COLO829 (cell line): ENCODE data around the gene CCN5.
"Not testable (repeated sequence)": the region's sequence is repeated elsewhere in the genome, so short reads cannot be mapped to it uniquely, and the experiment has no call there.

Experiments
- DNase-seq: peaks from one replicate; pipeline ENCODE4 v3.0.0; 2012; ENCODE audit warnings: low spot score

CCN5 gene, protein sequence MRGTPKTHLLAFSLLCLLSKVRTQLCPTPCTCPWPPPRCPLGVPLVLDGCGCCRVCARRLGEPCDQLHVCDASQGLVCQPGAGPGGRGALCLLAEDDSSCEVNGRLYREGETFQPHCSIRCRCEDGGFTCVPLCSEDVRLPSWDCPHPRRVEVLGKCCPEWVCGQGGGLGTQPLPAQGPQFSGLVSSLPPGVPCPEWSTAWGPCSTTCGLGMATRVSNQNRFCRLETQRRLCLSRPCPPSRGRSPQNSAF

GRCh38 chr20:44714701-44715498, at the start of gene CCN5:
CCN5 (plus strand) TSS chr20:44715369; CDS start chr20:44715391, 22 bp downstream.
- DNase-seq, result peak; percentile 81

- DNase-seq, result no peak
Measured at GRCh38 chr20:44666066-44666465, 49.1 kb upstream of the CCN5 start.

GRCh38 chr20:44670851-44671250, 44.3 kb upstream of the CCN5 start:
- not testable (repeated sequence) for DNase-seq

GRCh38 chr20:44671541-44671940, 43.6 kb upstream of the CCN5 start:
- not testable (repeated sequence) for DNase-seq

DNA sequence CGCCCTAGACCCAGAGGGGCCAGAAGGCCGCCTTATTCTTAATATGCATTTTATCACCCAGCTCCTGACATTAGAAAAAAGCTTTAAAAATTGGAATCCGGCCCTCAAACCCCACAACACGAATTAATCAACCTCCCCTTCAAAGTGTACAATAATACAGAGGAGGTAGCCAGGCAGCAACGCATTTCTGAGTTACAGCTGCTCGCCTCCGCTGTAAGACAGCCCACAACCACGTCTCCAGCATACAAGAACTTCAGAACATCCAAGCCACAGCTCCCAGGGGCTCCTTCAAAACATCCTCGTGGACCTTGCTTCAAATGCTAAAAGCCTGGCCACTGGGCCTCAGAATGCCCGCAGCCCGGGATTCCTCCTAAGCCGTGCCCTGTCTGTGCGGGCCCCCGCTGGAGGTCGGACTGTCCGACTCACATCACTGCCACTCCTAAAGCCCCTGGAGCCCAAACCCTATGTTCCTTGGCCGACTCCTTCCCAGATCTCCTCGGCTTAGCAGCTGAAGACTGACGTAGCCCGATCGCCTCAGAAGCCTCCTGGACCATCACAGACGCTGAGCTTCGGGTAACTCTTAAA, 42.8 kb upstream of the CCN5 start:
- DNase-seq, result not testable (repeated sequence)

DNA sequence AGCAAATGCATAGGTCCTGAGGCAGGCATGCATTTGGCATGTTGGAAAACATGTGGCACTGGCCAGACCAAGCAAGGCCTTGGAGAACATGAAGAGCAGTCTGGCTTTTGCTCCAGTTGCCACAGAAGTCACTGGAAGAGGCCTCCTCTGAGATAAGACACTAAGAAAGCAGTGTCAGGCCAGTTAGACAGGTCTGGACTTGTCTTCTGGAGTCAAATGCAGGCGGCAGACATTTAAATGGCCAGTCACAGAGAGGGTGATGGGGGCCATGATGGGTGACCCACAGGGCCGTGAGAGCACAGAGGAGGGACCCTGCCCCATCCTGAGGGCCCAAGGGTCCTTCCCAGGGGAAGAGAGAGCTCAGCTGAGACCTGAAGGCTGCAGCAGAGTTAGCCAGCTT, 36.9 kb upstream of the CCN5 start:
- no peak for DNase-seq

DNA sequence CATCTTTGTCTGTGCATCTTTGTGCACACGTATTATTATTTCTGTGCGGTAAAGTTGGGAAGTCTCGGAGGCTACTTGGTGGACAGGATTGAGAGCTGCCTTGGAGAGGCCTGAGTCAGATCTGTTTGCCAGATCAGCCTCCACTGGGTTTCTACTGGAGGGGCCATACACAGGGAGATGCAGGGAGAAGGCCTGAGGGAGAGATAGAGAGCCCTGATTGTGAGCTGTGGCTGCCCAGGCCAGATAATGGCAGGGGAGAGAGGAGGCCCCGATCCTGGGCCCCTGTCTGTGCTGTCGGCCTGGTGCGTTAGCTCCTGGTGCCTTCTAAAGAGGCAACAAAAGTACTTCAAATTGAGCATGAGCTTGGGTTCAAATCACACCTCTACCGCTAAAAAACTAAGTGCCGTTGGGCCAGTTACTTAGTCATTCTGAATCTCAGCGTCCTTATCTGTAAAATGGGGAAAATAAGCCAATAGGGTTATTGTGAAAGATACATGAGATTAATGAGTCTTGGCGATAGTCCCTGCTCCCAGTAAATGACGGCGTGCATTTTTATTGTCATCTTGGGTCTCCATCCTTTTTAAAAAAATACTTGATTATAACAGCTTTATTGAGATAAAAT, 36.1 kb upstream of the CCN5 start:
- no peak for DNase-seq

DNA sequence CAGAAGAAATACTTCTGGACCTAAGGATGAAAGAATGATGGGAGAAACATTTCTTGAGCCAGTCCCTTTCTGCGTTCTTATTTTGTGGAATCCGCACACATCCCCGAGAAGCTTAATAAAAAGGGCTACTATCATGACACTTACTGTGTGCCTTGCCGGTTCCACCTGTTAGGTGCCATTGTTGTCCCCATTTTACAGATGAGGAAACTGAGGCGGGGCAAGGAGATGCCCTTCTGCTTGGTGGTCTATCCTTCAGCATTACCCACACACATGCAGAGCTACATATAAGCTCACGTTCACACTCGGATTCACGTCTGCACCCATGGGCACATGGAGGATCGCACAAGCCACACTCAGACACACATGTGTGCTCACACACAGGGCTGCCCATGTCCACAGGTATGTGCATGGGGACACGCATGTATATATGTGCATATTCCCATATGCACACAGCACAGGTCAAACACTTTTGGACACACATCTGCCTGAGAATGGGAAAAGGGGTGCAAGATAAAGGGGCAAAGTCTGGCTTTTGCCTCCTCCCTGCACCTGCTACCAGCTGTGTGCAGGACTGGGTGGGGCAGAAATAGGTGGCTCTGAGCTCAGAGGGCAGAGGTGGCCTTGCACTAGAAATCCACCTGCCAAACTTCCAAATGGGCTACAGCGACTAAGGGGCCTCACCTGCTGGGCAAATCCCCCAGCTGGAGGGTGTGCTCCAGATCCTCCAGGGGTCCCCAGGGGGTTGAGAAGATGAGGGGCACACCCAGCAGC, 33.2 kb upstream of the CCN5 start:
- DNase-seq, result no peak

DNA sequence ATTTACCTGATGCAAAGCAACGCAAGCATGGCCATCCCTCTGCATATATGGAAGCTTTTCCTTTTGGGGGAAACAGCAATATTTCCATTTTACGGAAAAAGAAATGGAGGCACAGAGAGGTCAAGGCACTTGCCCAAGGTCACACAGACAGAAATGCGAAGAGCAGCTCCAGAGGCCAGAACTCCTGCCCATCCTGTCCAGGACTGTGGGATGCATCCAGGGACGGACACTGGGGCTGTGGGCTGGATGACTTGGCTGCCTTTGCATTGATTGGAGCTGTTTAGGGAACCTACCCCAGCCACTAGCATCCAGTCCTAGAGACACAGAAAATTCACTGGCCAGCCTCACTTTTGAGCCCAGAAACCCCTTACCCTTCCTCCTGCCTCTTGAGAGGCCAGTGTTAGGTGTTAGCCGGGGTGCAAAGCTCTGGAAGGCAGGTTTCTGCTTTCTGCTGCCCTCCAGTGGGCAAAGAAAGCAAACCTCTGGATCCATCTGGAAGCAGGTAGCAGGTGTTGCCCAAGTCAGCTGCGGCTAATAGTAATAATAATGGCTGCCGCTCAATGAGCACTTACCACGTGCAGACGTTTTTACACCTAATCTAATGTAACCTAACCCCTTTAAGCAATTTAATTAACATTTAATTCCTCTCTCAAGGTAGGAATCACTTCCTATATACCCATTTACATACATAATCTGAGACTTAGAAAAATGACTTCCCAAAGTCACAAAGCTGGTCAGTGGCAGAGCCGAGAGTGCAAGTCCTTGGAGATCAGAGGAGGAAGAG, 31.7 kb upstream of the CCN5 start:
- peak; percentile 79 for DNase-seq

GRCh38 chr20:44684047-44684967, 30.9 kb upstream of the CCN5 start:
- DNase-seq, result no peak

DNA sequence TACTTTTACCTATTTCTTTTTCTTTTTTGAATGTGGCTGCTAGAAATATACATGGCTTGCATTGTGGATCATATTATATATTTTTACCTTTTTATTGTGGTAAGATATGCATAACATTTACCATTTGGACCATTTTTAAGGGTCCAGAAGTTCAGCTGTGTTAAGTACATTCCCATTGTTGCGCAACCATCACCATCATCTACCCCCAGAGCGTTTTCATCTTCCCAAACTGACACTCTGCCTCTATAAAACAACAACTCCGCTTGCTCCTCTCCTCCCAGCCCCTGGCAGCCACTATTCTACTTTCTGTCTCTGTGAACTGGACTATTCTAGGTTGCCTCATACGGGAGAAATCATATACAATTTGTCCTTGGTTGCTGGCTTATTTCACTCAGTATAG, 28.2 kb upstream of the CCN5 start:
- no peak for DNase-seq

GRCh38 chr20:44688053-44688625, 27.0 kb upstream of the CCN5 start:
- DNase-seq, result peak; percentile 70

DNA sequence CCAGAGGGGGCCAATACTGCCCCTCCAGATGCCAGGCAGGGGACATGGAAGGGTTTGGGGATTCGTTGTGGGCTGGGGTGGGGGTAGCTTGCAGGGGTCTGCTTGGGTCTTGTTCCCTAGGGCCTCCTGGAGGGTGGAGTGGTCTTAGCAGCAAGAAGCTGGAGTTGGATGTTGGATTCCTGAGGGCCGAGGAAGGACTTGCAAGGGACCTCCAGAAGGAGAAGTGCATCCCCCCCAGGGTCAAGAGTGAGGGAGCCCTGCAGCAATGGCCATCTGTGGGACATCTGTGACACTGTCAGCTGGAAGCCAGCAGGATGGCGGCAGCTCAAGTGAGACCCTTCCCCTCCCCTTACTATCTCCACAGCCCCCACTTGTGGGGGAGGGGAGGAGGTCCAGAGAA, 25.4 kb upstream of the CCN5 start:
- DNase-seq, result no peak

- DNase-seq, result no peak
Measured at GRCh38 chr20:44690781-44691423, 24.3 kb upstream of the CCN5 start.

DNA sequence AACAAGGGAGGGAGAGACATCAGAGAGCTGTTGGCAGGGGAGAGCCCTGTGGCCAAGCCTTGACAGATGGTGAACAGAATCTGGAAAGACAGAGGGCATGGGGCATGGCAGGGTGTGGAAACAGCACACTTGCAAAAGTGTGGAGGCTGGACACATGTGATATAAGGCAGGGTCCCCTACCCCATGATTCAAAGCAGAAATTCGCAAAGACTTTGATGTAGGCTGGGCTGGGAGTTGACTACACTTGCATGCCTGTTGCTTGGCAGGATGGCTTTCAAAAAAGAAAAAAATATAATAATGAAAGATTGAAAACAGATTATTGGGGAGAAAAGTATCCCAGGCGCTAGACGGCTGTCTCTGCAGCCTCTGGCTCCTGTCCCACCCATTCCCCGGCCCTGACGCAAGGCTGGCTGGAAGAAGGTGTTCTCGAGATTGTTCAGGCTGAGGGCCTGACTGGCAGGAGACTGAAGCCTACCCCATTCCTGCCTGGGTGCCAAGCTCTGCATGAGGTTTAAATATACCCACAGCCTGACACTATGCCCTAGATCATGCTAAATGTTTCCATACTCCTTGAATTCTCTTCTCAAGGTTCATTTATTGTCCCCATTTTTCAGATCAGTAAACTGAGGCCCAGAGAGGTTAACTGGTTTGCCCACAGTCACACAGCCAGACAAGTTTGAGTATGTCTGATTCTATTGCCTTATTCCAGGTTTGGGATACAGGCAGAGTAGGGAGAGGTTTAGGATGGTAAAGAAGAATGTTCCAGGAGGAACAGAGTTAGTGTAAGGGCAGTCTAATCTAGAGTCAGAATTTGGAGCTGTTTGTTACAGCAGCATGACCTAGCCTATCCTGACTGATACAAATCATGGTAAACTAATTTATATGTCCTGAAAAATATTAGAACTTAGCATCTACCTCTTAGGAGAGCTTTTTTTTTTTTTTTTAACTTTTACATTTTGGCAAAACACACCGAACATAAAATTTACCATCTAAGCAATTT, 23.4 kb upstream of the CCN5 start:
- no peak for DNase-seq

- peak; percentile 92 for DNase-seq
Measured at GRCh38 chr20:44692932-44693480, 22.2 kb upstream of the CCN5 start.

GRCh38 chr20:44693627-44694026, 21.5 kb upstream of the CCN5 start:
- no peak for DNase-seq

DNA sequence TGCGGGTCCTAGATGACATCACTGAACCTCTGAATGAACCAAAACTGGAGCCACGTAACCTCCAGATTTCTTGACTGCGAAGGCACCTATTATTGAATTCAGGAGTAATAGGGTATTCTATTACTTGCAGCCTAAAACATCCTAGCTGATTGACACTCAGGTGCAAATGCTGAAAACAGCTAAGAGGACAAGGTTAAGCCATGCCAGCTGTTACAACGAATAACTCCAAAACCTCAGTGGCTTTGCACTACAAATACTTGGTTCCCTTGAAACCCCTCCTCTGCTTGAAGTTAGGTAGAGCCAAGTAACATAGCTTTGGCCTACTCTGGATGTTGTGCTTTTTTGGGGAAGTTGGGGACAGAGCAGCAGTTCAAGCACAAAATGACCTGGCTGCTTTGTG, 21.0 kb upstream of the CCN5 start:
- no peak for DNase-seq
